ENCODE data around the gene PPFIBP1. TPM values are rescaled to one million over a fixed set of nuclear protein-coding genes. Genes with fewer than 3 reads are reported as not detected.
"Not testable (repeated sequence)": the region's sequence is repeated elsewhere in the genome, so short reads cannot be mapped to it uniquely, and the experiment has no call there.

PPFIBP1 gene
- total and polyA plus RNA-seq, 2 experiments from 2014 or later = 23.9 to 38.6 TPM

GRCh38 chr12:27593266-27593665, 69.3 kb downstream of the PPFIBP1 start:
- Histone ChIP-seq H3K36me3 (replicated peaks; ENCODE audit: insufficient read depth, low read depth) (no peaks in the 10 kb centered on the region), H3K9me3 (ENCODE audit: low read depth) (no peaks in the 10 kb centered on the region), H3K79me2 (peaks cover 31% of the 10 kb centered on the region), H3K4me1 (ENCODE audit: insufficient read depth) (no peaks in the 10 kb centered on the region), H3K4me3 (no peak overlapping the region), H3K4me2 (no peak overlapping the region), H3K27ac (no peak overlapping the region), H3K27me3 (no peaks in the 10 kb centered on the region), H3K9me2 (replicated peaks; ENCODE audit: insufficient read depth) (no peaks in the 10 kb centered on the region), H2AFZ (no peak overlapping the region), H4K20me1 (ENCODE audit: insufficient read depth, poor library complexity, severe bottlenecking) (no peaks in the 10 kb centered on the region)
- TF ChIP-seq EZH2phosphoT487 (IDR thresholded peaks at IDR 0.05; ENCODE audit: low read depth, severe bottlenecking, unreplicated experiment) (no peak), EZH2 (IDR thresholded peaks at IDR 0.05; ENCODE audit: borderline replicate concordance) (no peak), CTCF (IDR thresholded peaks at IDR 0.05; ENCODE audit: poor library complexity) (no peak)
- no peak for DNase-seq (ENCODE audit: low spot score)
- WGBS (ENCODE audit: low lambda C conversion rate, missing lambda C conversion rate) = 95% methylated on average over 4 of the region's 4 CpGs

- no peaks in the 10 kb centered on the region for H3K9me3 ChIP-seq (ENCODE audit: low read depth)
- no peaks in the 10 kb centered on the region for H3K4me1 ChIP-seq (ENCODE audit: insufficient read depth)
- H3K27ac ChIP-seq = no peak overlapping the region
- H3K4me3 ChIP-seq = no peak overlapping the region
- no peaks in the 10 kb centered on the region for H4K20me1 ChIP-seq (ENCODE audit: insufficient read depth, poor library complexity, severe bottlenecking)
- TF ChIP-seq CTCF (IDR thresholded peaks at IDR 0.05; ENCODE audit: poor library complexity) = no peak
- TF ChIP-seq EZH2 (IDR thresholded peaks at IDR 0.05; ENCODE audit: borderline replicate concordance) = no peak
- TF ChIP-seq EZH2phosphoT487 (IDR thresholded peaks at IDR 0.05; ENCODE audit: low read depth, severe bottlenecking, unreplicated experiment) = no peak
- H2AFZ ChIP-seq = no peak overlapping the region
- H3K27me3 ChIP-seq = no peaks in the 10 kb centered on the region
- DNase-seq (ENCODE audit: low spot score) = peak; percentile 78
- H3K79me2 ChIP-seq = peaks cover 31% of the 10 kb centered on the region
- H3K36me3 ChIP-seq (replicated peaks; ENCODE audit: insufficient read depth, low read depth) = no peaks in the 10 kb centered on the region
- H3K4me2 ChIP-seq = peak overlapping the region; percentile 24
- WGBS (ENCODE audit: low lambda C conversion rate, missing lambda C conversion rate) = 78% methylated on average over 16 of the region's 16 CpGs
- H3K9me2 ChIP-seq (replicated peaks; ENCODE audit: insufficient read depth) = no peaks in the 10 kb centered on the region
These were observed 71.2 kb downstream of the PPFIBP1 start for GRCh38 chr12:27595231-27595642.

- H3K79me2 ChIP-seq = peaks cover 36% of the 10 kb centered on the region
- H4K20me1 ChIP-seq (ENCODE audit: insufficient read depth, poor library complexity, severe bottlenecking); DNase-seq (ENCODE audit: low spot score); H2AFZ ChIP-seq; H3K27ac ChIP-seq; H3K36me3 ChIP-seq (replicated peaks; ENCODE audit: insufficient read depth, low read depth); H3K4me1 ChIP-seq (ENCODE audit: insufficient read depth); H3K9me3 ChIP-seq (ENCODE audit: low read depth); H3K27me3 ChIP-seq; H3K9me2 ChIP-seq (replicated peaks; ENCODE audit: insufficient read depth); H3K4me2 ChIP-seq; H3K4me3 ChIP-seq: not testable (repeated sequence)
- 90% methylated on average over 1 of the region's 1 CpG for WGBS (ENCODE audit: low lambda C conversion rate, missing lambda C conversion rate)
These were observed 74.9 kb downstream of the PPFIBP1 start for GRCh38 chr12:27598866-27599265.

- H3K36me3 ChIP-seq (replicated peaks; ENCODE audit: insufficient read depth, low read depth); H3K4me2 ChIP-seq; H3K9me2 ChIP-seq (replicated peaks; ENCODE audit: insufficient read depth); H2AFZ ChIP-seq; H3K27ac ChIP-seq; H3K9me3 ChIP-seq (ENCODE audit: low read depth); H3K27me3 ChIP-seq; DNase-seq (ENCODE audit: low spot score); H3K4me1 ChIP-seq (ENCODE audit: insufficient read depth); H3K4me3 ChIP-seq; H4K20me1 ChIP-seq (ENCODE audit: insufficient read depth, poor library complexity, severe bottlenecking): not testable (repeated sequence)
- WGBS (ENCODE audit: low lambda C conversion rate, missing lambda C conversion rate) = 94% methylated on average over 5 of the region's 5 CpGs
- peaks cover 55% of the 10 kb centered on the region for H3K79me2 ChIP-seq
These were observed 77.2 kb downstream of the PPFIBP1 start for GRCh38 chr12:27601056-27601828.

Measured in hepatocyte (in vitro differentiated cells).